Cerebellar cortex (tissue), 1 donor: ENCODE data around the gene LINC00237.

ENCODE experiments used
- DNase-seq: peaks from one replicate; pipeline ENCODE4 v3.0.0-alpha.2; 2015; ENCODE audit warnings: low spot score

The LINC00237 gene

GRCh38 chr20:21096321-21097043 is 9.7 kb downstream of the LINC00237 start:
- DNase-seq: no peak

- DNase-seq: no peak
These were observed 13.4 kb downstream of the LINC00237 start for GRCh38 chr20:21092806-21093205.

DNA sequence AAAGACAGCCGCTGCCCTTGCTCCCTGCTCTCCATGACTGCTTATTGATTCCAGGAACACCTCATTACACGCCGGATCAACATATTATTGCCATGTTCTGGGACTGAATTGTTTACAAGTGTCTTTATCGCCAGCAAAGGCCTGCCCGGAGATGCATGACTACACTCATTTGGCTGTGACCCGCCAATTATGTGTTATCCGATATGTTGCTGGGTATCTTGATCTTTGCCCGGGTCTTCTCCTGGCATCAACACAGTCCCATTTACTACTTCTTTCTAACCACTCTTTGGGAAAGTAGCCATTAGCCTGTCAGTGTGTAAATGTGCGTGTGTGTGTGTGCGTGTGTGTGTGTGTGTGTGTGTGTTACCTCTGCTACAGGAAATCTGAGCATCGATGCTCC is 15.4 kb downstream of the LINC00237 start:
- no peak for DNase-seq

DNA sequence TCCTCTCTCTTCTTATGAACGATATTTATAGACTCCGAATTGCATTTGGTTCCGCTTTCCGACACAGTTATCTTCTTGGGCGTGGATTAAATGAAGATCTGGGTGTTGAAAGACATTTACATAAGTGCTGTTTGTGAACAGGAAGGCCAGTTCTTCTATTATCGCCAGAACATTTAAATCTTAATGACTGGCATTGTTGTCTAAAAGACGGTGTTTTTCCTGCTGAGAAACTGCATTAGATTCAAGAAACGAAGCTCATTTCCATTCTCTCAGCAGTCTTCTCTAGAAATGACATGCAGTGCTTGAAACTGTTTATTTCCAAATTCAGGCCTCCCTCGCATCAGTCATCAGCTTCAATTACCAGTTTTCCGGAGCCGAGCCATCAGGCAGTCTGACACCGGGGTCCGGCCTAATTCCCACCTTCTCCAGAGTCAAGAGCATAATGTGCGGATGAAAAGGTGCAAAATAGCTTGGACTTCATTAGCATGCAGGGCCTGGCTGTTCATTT is 16.0 kb downstream of the LINC00237 start:
- DNase-seq: no peak

DNA sequence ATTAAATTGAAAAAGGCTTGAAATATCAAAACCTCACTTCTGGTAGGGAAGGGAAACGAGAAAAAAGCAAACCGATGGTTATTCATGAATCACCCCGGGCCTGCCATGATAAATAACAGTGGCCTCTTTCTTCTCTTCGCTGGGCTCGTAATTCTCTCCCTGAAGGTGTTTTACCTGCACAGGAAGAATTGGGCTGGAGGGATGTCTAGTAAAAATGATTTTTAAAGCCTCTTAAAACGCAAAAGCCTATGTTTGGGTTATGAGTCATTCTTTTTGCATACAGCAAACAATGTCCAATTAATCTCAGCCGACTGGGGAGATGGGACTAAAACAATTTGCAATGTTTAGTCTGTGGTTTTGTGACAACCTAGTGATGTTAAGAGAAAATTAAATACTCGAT is 16.8 kb downstream of the LINC00237 start:
- no peak for DNase-seq

- DNase-seq: no peak
These were observed 18.2 kb downstream of the LINC00237 start for GRCh38 chr20:21087862-21088540.

DNA sequence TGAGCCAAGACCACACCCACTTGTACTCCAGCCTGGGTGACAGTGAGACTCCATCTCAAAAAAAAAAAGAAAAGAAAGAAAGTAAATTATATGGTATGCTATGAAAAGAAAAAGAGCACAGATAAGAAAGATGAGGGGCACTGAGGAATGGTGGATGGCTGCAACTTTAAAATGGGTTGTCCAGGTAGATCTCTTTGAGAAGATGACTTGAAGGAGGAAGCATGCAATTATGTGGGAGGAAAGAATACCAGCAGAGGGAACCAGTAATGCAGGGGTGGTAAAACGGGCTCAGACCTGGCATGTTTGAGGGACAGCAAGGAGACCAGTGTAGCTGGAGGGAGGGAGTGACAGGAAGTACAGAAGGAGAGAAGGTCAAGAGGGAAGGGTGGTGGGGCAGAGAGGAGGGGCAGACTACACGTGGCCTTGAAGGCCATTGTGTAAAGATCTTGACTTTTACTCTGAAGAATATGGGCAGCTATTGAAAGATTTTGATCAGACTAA is 22.3 kb downstream of the LINC00237 start:
- no peak for DNase-seq

- no peak for DNase-seq
These were observed 23.6 kb downstream of the LINC00237 start for GRCh38 chr20:21082584-21082983.

- DNase-seq: no peak
These were observed 28.3 kb downstream of the LINC00237 start for GRCh38 chr20:21077809-21078345.

- no peak for DNase-seq
These were observed 30.1 kb downstream of the LINC00237 start for GRCh38 chr20:21076073-21076472.

GRCh38 chr20:21075471-21075870 is 30.7 kb downstream of the LINC00237 start:
- DNase-seq: no peak

- DNase-seq: no peak
These were observed 31.4 kb downstream of the LINC00237 start for GRCh38 chr20:21074605-21075336.

- DNase-seq: no peak
These were observed 38.9 kb downstream of the LINC00237 start for GRCh38 chr20:21067255-21067654.

DNA sequence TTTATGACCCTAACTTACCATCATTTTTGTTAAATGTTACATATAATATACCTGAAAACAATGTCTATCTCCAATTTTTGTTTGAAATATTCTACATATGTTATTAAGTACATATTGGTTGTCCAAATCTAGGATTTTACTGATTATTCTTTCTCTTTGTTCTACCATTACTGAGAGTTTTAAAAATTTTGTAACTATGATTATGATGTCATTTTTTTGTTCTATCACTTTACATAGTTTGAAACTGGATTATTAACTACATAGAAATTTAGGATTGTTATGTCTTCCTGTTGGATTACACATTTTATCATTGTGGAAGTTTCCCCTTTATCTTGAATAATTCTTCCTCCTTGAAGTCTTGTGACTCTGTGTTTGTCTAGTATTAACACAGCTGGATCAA is 41.2 kb downstream of the LINC00237 start:
- DNase-seq: no peak

GRCh38 chr20:21063276-21063675 is 42.9 kb downstream of the LINC00237 start:
- no peak for DNase-seq

DNA sequence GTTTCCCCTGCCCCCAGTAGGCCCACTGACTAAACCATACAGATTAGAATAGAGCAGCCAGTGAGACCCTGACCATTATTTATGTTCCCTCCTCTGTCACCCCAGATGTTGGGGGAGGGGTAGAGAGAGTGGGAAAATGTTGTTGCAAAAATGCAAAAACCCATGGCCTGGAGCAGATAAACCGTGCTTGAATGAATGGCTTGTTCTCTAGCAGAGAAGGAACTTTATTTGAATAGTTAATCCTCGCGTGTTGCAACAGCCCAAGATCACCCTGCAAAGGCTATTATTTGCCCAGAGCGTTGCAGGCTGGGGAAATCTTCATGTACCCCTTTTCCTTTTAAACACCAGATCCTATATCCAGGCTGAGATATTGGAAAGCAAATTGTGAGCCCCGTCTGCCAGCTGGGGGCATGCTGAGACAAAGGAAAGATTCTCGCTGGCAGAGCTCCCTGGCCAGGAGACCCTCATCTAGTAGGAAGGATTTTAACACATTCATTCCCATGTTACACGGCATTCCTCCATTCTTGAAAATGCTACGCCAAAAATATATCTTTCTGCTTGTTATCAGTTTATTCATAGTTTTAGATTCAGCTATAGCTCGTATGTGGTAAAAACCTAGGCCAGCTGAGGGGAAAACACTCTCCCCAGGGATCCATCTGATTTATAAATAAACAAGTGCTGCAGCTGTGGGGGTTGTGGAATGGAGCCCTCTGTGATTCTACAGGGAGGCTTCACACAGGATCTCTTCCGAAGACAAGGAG is 53.0 kb downstream of the LINC00237 start:
- DNase-seq: no peak

DNA sequence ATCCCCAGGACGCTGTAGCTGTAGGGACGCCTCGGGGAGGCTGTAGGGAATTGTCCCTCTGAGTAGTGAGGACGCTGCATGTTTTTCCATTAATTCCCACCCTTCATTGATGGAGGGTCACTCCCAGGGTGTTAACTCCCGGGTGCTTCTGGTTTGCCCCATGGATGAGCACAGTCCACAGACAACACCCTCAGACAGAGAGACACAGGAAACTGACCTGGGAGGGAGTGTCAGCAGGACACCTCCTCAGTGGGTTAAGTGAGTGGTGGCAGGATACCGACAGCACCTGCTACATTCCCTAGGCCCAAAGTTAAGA is 53.5 kb downstream of the LINC00237 start:
- no peak for DNase-seq

DNA sequence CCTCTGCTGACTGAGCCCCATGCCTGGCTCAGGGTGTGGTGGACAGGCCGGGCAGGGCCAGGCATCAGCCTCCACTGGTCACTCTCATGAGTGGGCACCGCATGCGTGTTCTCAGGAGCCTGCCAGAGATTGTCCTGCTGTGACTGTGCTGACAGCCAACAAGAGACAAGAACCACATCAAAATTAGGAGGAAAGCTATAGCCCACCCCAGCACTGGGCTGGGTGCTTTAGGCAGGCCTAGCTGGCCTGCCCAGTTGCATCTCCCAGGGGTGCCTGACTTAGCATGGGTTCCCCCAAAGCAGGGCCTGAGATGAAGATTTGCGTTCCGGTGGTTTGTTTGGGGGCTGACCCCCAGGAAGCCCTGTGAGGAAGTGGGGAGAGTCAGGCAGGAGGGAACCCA is 53.9 kb downstream of the LINC00237 start:
- DNase-seq: no peak

DNA sequence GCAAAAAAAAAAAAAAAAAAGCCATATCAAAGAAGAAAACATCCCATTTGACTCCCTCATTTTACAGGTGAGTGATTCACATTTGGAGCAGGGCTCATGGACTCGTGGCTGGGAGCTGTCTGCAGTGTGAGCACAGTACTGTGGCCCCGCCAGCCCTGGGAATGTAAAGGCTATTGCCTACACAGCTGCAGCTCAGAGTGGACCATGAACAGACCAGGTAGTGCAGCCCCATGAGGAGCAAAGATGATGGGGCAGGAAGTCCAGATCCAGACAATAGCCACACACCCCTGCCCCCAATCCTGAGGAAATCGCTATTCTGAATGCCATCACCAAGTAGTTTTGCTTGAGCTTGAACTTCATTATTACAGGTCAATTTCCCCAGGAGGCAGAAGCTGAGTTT is 55.4 kb downstream of the LINC00237 start:
- no peak for DNase-seq

GRCh38 chr20:21049305-21049828 is 56.8 kb downstream of the LINC00237 start:
- no peak for DNase-seq

DNA sequence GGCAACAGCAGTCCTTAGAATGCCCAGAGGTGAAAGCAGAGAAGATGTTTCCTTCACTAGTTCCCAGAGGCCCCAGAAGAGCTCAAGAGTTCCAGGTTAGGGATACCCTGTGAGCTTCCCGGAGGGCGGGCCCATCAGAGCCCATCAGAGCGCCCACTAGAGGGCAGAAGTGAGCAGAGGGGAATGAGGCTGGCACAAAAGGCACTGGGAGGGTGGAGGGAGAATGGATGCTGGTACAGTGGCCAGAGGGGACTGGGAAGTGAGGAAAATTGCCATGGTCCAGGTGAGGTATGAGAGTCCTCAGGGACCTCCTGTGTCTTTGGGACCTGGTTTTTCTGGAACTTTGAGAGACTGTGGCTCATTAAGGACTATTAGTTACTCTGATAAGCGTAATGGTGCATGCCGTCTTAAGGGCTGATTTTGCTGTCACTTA is 57.3 kb downstream of the LINC00237 start:
- DNase-seq: peak; percentile 26
